ENCODE measurements around the gene MFSD6L.

Gene MFSD6L

DNA sequence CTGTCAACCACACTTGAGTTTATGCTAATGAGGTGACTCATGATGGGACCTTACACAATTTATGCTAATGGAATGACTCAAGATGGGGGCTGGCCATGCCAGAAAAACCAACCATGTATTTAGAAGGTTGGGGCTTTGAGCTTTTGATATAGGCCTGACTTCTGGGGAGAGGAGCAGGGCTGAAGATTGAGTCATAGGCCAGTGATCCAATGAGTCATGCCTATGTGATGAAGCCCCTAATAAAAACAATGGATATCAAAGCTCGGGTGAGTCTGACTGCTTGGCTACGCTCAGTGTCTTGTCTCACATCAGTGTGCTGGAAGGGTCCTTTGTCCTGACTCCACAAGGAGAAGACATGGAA, 7.3 kb downstream of the MFSD6L start:
- no peak for DNase-seq

DNA sequence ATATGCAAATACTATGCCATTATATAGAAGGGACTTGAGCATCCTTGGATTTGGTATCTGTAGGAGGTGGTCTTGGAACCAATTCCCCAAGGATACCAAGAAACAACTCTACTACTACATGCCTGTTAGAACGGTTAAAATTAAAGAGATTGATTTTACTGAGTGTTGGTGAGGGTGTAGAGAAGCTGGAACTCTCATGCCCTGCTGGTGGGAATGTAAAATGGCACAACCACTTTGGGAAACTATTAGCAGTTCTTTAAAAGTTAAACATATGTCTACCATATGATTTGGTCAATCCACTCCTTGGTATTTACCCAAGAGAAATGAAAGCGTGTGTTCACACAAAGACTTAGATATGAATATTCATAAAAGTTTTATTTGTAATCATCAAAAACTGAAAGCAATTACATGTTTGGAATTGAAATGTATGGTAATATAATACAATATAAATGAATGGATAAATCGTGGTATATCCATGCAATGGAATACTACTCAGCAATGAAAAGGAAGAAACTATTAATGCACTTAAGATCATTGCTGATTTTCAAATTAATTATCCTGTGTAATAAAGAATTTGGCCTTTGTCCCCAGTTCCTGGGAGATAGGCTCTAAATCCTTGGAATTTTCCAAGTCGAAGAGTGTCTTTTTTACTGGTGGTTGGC, 7.8 kb downstream of the MFSD6L start:
- no peak for DNase-seq

DNA sequence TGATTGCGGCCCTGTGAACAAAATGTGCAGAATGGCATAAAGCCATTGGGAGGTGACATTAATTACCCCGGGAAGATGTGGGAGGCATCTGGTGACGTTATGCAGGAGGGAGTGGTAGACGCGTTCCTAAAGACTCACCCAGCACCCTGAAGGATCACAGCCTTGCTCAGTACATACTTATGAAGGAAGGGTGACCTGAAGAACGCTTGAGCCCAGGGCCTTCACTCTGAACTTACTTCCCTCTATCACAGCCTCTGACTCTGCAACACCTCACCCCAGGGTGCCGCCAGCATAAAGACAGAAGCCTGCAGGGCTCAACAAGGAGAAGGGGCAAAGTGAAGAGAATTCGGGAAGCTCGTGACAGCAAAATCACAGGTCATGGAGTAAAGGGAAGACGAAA, 9.4 kb downstream of the MFSD6L start:
- DNase-seq, result no peak

- DNase-seq, result no peak
Observed at GRCh38 chr17:8788998-8789397, 10.2 kb downstream of the MFSD6L start.

DNA sequence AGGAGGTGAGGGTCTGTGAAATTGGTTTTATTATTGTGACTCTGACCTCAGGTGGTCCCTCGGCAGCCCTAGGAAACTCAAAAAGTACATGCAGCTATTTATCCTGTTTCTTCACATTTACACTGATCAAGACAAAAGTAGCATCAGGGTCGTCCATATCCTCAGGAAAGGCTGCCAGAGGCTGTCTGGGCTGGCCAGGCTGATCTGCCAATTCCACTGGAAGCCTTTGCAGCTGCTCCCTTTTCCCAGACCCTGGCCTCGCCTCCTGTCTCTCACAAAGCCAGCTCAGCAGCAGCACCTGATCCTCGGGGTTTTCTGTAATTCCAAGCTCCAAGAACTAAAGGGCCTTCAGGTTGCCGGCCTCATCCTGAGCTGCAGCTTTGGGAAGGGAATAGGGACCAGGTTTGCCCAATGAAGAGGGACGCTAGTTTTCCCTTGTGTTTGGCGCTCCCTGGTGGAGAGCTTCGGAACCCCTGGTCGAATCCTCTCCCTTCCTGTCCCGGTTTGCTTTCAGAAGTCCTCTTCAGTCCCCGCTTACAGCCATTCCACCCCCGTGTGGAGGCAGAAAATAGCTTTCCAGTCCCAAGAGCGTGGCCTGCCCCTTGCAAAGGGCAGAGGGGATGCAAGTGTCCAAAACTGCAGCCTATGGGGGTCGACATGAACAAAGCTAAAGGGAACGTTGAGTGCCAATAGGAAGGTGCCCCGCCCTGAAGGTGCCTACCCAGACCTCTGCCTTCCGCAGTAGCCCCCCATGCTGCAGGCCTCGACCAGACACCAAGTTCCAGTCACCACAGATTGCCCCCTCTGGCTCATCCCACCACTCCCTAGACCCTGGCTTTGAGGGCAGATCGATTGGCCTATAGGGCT, 13.4 kb downstream of the MFSD6L start:
- peak; percentile 64 for DNase-seq

DNA sequence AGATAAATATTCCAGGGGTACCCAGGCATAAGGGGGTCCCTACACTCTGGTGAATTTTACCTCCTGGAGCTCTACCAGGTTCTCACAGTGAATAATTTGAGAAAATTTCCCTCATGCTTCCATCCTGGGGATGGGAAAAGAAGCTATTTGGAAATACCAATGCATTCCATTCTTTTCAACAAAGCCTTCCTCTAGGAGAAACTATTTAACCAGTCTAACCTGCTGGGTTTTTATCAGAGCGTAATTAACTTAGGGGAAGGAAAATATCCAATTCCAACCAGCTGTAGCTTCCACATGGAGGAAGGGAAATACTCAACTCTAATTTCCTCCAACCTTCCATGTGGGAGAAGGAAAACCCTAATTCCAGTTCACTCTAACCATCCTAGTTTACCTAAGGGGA, 17.0 kb downstream of the MFSD6L start:
- no peak for DNase-seq

GRCh38 chr17:8781776-8782175, 17.4 kb downstream of the MFSD6L start:
- no peak for DNase-seq

DNA sequence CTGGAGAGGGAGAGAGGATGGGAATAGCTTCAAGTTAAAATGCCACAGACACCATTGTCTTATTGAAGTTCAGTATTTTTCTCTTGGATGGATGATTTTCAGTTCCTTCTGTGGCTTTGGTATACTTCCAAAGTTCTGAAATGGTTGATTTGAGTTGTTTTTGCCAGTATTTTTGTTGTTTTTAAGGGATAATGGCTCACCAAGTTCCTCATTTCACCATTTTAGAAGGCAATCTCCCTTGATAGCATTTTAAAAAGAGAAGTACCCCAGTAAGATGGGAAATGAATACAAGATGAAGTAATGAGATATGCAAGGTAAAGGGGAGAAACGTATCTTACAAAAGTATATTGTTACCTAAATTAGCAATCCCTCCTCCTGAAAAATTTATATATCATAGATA, 22.3 kb downstream of the MFSD6L start:
- DNase-seq, result no peak

- DNase-seq, result no peak
Observed at GRCh38 chr17:8776248-8776647, 22.9 kb downstream of the MFSD6L start.

GRCh38 chr17:8766731-8767130, 32.4 kb downstream of the MFSD6L start:
- DNase-seq, result no peak

- DNase-seq, result no peak
Observed at GRCh38 chr17:8762012-8762411, 37.2 kb downstream of the MFSD6L start.

DNA sequence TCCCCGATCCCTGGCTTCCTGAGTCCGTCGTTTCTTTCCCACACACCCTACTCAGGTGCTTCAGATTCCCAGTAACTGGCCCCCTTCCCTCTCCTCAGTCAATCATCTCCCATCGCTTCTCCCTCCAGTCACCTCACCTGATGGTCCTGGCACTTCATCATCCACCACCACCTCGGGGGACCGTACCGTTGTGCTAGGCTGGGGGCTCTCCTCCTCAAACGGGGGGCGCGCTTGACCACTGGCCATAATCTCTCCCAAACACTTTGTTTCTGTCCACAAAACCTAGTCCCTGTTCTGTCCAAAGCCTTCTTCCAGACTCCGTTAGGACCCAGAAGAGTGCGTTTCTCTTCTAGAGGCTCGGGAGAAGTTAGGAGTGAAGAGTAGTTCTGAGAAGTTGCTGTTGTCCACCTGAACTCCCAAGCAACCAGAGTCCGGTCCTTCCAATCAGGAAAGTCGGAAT, 41.0 kb downstream of the MFSD6L start, which contains the start of gene SPDYE4:
Gene SPDYE4 (minus strand): TSS at position 410 of the 460 bp plus-strand sequence. CDS start 164 bp downstream, at position 246.
- DNase-seq, result no peak

GRCh38 chr17:8757189-8757588, 42.0 kb downstream of the MFSD6L start:
- DNase-seq, result no peak

DNA sequence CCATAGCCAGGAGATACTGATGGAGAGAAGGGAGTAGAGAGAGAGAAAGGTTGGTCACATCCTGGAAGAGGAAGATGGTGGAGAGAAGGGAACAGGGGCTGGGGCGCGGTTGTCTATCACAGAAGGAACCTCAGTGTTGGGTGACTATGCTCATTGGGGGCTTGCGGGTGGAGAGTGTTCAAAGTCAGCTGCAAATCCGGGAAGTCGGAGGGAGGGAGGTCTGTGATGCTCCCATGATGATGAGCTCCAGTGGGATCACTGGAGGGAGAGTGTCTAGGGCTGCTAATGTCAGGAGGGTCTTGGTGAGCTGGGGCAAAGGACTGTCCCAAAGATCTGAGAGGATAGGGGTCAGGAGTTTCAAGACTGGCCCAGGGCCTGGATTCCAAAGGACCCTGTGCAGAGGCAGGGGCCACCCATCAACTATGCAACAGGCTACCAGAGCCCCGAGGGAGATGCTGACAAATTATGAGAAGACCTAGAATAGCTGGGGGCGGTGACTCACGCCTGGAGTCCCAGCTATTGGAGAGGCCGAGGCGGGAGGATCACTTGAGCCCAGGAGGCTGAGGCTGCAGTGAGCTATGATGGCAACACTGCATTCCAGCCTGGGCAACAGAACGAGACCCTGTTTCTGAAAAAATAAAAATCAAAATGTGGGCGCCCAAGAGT, 43.4 kb downstream of the MFSD6L start:
- no peak for DNase-seq

DNA sequence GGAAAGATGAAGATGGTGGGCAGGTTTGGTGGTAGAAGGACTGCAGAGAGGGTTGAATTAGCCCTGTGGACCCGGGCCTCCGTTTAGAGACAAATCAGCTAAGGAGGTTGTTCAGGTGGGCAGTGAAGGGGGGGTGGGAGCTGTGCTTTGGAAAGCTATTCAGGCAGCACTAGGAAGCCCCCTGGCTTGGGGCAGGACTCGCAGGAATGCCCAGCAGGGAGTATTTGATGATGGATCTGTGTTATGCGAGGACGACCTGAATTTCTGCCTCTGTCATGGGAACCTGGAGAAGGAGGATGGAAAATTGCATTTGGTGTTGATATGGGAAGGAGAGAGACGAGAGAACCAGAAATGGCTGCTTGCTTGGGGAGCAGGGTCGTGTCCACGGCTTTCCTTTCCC, 44.3 kb downstream of the MFSD6L start:
- DNase-seq, result no peak

DNA sequence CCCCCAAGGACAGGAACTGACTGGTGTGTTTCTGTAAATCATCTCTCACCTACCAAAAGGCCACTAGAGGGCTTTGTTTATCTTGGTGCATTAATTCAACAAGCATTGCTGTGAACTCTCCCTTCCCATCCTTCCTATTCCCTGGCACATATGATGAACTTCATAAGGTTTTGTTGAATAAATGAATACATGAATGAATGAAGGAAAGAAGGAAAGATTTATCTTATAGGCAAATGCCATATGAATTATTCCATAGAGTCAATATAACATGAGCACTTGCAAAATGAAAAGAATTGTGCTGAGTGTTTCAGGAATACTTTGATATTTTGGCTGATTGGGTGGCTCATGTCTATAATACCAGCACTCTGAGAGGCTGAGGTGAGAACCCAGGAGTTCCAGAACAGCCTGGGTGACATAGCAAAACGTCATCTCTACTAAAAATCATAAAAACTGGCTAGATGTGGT, 45.2 kb downstream of the MFSD6L start:
- no peak for DNase-seq

DNA sequence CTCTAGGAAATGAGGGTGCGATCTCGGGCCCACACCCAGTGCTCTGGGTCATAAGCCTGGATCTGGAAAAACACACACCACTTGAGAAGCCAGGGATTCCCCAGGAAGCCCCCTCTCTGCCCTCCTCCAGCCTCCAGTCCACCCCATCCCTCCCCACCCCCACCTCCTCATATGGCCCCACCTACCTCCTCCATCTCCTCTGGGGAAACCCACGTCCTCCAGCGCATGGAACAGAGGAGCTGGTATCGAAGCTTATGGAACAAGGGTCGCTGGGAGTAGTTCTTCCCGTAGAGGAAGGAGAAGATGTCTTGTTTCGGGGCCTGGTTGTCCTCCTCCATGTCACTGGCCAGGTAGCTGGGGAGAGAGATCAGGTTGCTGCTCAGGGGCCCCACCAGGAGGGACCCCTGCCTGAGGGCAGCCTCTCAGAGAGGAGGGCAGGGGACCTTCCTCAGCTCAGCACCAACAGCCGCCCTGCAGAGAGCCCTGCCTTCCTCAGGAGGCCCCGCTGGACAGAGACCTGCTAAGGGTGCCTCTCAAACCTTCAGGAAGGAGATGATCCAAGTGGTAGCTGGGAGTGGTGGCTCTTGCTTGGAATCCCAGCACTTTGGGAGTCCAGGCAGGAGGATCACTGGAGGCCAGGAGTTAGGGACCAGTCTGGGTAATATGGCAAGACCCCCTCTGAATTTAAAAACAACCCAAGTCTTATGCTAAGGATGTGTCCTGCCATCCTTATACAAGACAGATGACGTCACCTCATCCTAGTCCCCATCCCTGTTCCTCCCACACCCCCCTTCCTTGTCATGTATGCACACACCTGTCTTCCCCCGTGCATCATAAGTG, 45.8 kb downstream of the MFSD6L start:
- no peak for DNase-seq

DNA sequence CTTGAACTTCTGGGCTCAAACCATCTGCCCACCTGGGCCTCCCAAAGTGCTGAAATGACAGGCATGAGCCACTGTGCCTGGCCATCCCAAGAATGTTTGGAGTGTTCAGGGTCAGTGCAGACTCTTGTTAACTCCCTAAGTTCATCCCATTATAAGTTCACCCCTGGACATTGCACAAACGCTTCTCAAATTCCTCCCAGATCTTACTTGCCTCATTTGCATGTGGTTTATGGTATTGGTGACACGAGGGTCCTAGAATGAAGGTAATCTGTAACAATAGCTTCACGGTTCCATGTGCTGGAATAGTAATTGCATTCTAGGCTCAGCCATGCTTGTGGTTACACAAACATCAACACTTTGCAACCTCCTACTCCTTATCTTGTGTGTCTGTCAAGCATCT, 49.5 kb downstream of the MFSD6L start:
- DNase-seq, result no peak

DNA sequence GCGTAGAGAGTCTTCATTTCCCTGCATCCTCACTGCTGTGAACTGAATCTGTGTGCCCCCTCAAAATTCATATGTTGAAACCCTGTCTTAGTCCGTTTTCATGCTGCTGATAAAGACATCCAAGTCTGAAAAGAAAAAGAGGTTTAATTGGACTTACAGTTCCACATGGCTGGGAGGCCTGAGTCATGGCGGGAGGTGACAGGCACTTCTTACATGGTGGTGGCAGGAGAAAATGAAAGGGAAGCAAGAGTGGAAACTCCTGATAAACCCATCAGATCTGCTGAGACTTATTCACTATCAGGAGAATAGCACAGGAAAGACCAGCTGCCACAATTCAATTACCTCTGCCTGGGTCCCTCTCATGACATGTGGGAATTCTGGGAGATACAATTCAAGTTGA, 51.4 kb downstream of the MFSD6L start:
- no peak for DNase-seq

All from stimulated activated CD4-positive, alpha-beta T cell treated with anti-CD3 and anti-CD28 coated beads, Interleukin-4, amount 100 ng/mL, for 1 hour (primary cell).